HCT116 (cell line): ENCODE results near the gene MED7. TPM values are rescaled to one million over a fixed set of nuclear protein-coding genes. Genes with fewer than 3 reads are reported as not detected.

Source experiments
- ATAC-seq: fragments of 200-7000 bp; cut with Tn5 transposase; 2 replicates; pipeline ENCODE4 v1.9.1; 2020; ENCODE audit warnings: mild to moderate bottlenecking, moderate library complexity
- BruUV-seq: library from RNA; stranded (reverse); fragments of 400-500 nt; replicated peaks from 2 replicates; lab custom pipeline; 2021; lab: Mats Ljungman, UMichigan
- CTCF ChIA-PET: fragments of 300-600 bp; sonication (Branson Sonifier 250); formaldehyde crosslinking; loops from one replicate; lab custom pipeline; 2021; ENCODE audit warnings: antibody characterized with exemption; lab: Charles Lee
- POLR2A ChIA-PET: fragments of 300-600, 350-600 bp; sonication (Branson Sonifier 250); formaldehyde crosslinking; loops from one replicate; lab custom pipeline; 2021; ENCODE audit warnings: antibody characterized with exemption; lab: Charles Lee
- RAD21 ChIA-PET, 2 experiments: fragments of 300-600 bp; sonication (Branson Sonifier 250); formaldehyde crosslinking; loops; one replicate each; lab custom pipeline; 2023; ENCODE audit warnings: low total read pairs in 2 of 2; ENCODE audit not compliant: uncharacterized antibody in 2 of 2, unreplicated experiment in 2 of 2, low non-redundant PET in 1 of 2; lab: Charles Lee
- DNase-seq: peaks from one replicate; pipeline ENCODE4 v3.0.0-alpha.2; 2010; ENCODE audit warnings: low read depth, low spot score
- H2AFZ ChIP-seq: fragments of 200-600 bp; shearing (Covaris generic), sonication (generic); 2 replicates; pipeline ENCODE4 v1.6.1; 2017; ENCODE audit warnings: low read depth, mixed run types, mixed read lengths, antibody characterized with exemption, low read length; ENCODE audit not compliant: poor library complexity, severe bottlenecking
- H3K27ac ChIP-seq: 2 replicates; pipeline ENCODE4 v1.5.1; 2012; ENCODE audit warnings: low read depth, low read length
- H3K27me3 ChIP-seq: fragments of 200-600 bp; sonication (generic); 2 replicates; pipeline ENCODE4 v1.6.1; 2016; ENCODE audit warnings: mixed run types, low read length, mixed read lengths; ENCODE audit not compliant: insufficient read depth
- H3K36me3 ChIP-seq, 2 experiments: fragments of 200-500 bp in 1 of 2; fragments of 200-600 bp in 1 of 2; sonication (Bioruptor generic) in 1 of 2; sonication (generic) in 1 of 2; 2 replicates each; pipeline versions ENCODE4 v1.5.1 to v1.6.1; 2014 to 2016; ENCODE audit warnings: low read length in 2 of 2, inconsistent platforms in 1 of 2, mixed read lengths in 1 of 2, mixed run types in 1 of 2; ENCODE audit not compliant: insufficient read depth in 2 of 2, control insufficient read depth in 1 of 2
- H3K4me1 ChIP-seq, 2 experiments: fragments of 200-600 bp in 1 of 2; sonication (generic) in 1 of 2; 2 replicates each; pipeline versions ENCODE4 v1.5.1 to v1.6.1; 2012 to 2017; ENCODE audit warnings: low read length in 2 of 2, inconsistent platforms in 1 of 2, mild to moderate bottlenecking in 1 of 2, mixed read lengths in 1 of 2, mixed run types in 1 of 2, moderate library complexity in 1 of 2; ENCODE audit not compliant: insufficient read depth in 2 of 2, control insufficient read depth in 1 of 2
- H3K4me2 ChIP-seq: fragments of 200-600 bp; sonication (generic); 2 replicates; pipeline ENCODE4 v1.6.1; 2017; ENCODE audit warnings: mixed run types, low read length, mixed read lengths
- H3K4me3 ChIP-seq, 2 experiments: fragments of 200-600 bp in 1 of 2; sonication (generic) in 1 of 2; replicated peaks in 1 of 2; 2 replicates each; pipeline ENCODE4 v1.5.1; 2011 to 2016; ENCODE audit warnings: low read length in 2 of 2, control low read depth in 1 of 2, low read depth in 1 of 2, mild to moderate bottlenecking in 1 of 2, mixed read lengths in 1 of 2, mixed run types in 1 of 2
- H3K79me2 ChIP-seq: fragments of 200-600 bp; sonication (generic); 2 replicates; pipeline ENCODE4 v1.6.1; 2017; ENCODE audit warnings: mild to moderate bottlenecking, mixed run types, low read length, moderate library complexity, mixed read lengths; ENCODE audit not compliant: insufficient read depth
- H3K9ac ChIP-seq: fragments of 200-600 bp; sonication (generic); 2 replicates; pipeline ENCODE4 v1.6.1; 2016; ENCODE audit warnings: low read length, mixed read lengths
- H3K9me2 ChIP-seq: fragments of 200-600 bp; sonication (generic), shearing (Covaris generic); 2 replicates; pipeline ENCODE4 v1.6.1; 2017; ENCODE audit warnings: mixed run types, mild to moderate bottlenecking, moderate library complexity; ENCODE audit not compliant: insufficient read depth
- H3K9me3 ChIP-seq, 2 experiments: fragments of 200-500 bp in 1 of 2; fragments of 200-600 bp in 1 of 2; sonication (Bioruptor generic) in 1 of 2; sonication (generic) in 1 of 2; 2 replicates each; pipeline ENCODE4 v1.6.1; 2014 to 2017; ENCODE audit warnings: low read length in 2 of 2, mixed read lengths in 2 of 2, inconsistent platforms in 1 of 2, low read depth in 1 of 2, mild to moderate bottlenecking in 1 of 2, mixed run types in 1 of 2, moderate library complexity in 1 of 2; ENCODE audit not compliant: control insufficient read depth in 1 of 2, insufficient read depth in 1 of 2
- H4K20me1 ChIP-seq: fragments of 200-600 bp; sonication (generic), shearing (Covaris generic); 2 replicates; pipeline ENCODE4 v1.6.1; 2017; ENCODE audit warnings: mixed run types, mild to moderate bottlenecking, moderate library complexity; ENCODE audit not compliant: insufficient read depth
- CEBPB ChIP-seq: IDR thresholded peaks from 2 replicates; pipeline ENCODE4 v1.6.1; 2012; ENCODE audit warnings: low read depth
- EGR1 ChIP-seq: IDR thresholded peaks from 2 replicates; pipeline ENCODE4 v1.6.1; 2012; ENCODE audit warnings: low read depth
- ELF1 ChIP-seq: IDR thresholded peaks from 2 replicates; pipeline ENCODE4 v1.6.1; 2012; ENCODE audit warnings: low read depth, borderline replicate concordance
- EZH2phosphoT487 ChIP-seq: fragments of 200-600 bp; IDR thresholded peaks from 2 replicates; pipeline ENCODE4 v1.6.1; 2018; ENCODE audit warnings: antibody characterized with exemption, borderline replicate concordance
- FOSL1 ChIP-seq: IDR thresholded peaks from 2 replicates; pipeline ENCODE4 v1.6.1; 2012; ENCODE audit warnings: low read depth
- JUND ChIP-seq: IDR thresholded peaks from 2 replicates; pipeline ENCODE4 v1.6.1; 2012
- SIN3A ChIP-seq: IDR thresholded peaks from 2 replicates; pipeline ENCODE4 v1.6.1; 2012; ENCODE audit warnings: low read depth
- SP1 ChIP-seq: IDR thresholded peaks from 2 replicates; pipeline ENCODE4 v1.6.1; 2012; ENCODE audit warnings: low read depth
- TCF7L2 ChIP-seq: IDR thresholded peaks from 2 replicates; pipeline ENCODE4 v1.7.0; 2011; ENCODE audit warnings: borderline replicate concordance, inconsistent platforms; ENCODE audit not compliant: insufficient read depth, insufficient read length; ENCODE audit errors: extremely low read depth
- YY1 ChIP-seq: IDR thresholded peaks from 2 replicates; pipeline ENCODE4 v1.6.1; 2011; ENCODE audit warnings: low read length, low read depth, moderate library complexity, mild to moderate bottlenecking; ENCODE audit not compliant: insufficient replicate concordance; ENCODE audit errors: extremely low read depth
- ZFX ChIP-seq: fragments of 450-650 bp; IDR thresholded peaks from 2 replicates; pipeline ENCODE4 v1.6.1; 2017
- intact Hi-C: fragments of 100-400 bp; cut with micrococcal nuclease; formaldehyde crosslinking; loops from 2 replicates; pipeline ENCODE4 v1.10.0; 2022
- total RNA-seq: library from RNA; stranded (reverse); gene quantifications from one replicate; pipeline ENCODE4 v1.2.1, GENCODE V29; 2021; ENCODE audit not compliant: unreplicated experiment
- TF ChIP-seq, protein P1 (sequence below): IDR thresholded peaks from 2 replicates; pipeline ENCODE4 v1.6.1; 2011; ENCODE audit warnings: mild to moderate bottlenecking, low read length, moderate library complexity; ENCODE audit not compliant: insufficient replicate concordance; ENCODE audit errors: extremely low read depth
- TF ChIP-seq, protein P2 (sequence below): IDR thresholded peaks from 2 replicates; pipeline ENCODE4 v1.6.1; 2012; ENCODE audit warnings: low read depth

The MED7 gene
- total RNA-seq, 1 experiment from 2014 or later = 9.1 TPM

DNA sequence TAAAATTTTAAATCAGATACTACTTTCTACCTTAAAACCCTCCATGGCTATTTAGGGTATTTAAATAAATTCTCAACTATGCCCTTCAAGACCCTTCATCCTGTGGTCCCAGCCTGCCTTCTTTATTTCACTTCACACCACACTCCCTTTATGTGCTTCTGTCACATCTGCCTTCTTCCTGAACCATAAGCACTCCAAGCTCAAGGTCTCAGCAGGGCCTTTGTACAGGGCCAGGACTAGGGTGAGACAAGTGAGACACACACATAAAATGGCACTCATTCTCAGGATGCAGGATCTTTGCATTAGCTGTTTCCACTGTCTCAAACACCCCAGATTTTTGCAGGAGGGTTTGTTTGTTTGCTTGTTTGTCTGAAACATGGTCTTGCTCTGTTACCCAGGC is 45.6 kb upstream of the MED7 start:
- ChIA-PET CTCF (no interaction called here), POLR2A (no interaction called here), RAD21 (no interaction called here)
- H4K20me1 ChIP-seq = no peaks in the 10 kb centered on the region
- no peak overlapping the region for H3K4me3 ChIP-seq
- no peak for TF ChIP-seq YY1
- intact Hi-C loops = no loop called here
- H3K9me2 ChIP-seq = no peaks in the 10 kb centered on the region
- no peaks in the 10 kb centered on the region for H3K79me2 ChIP-seq
- no peaks in the 10 kb centered on the region for H3K4me1 ChIP-seq
- DNase-seq = no peak
- ATAC-seq = no peak
- H3K9me3 ChIP-seq = no peaks in the 10 kb centered on the region
- no peak overlapping the region for H3K9ac ChIP-seq
- no TSS peak for BruUV-seq
- no peak overlapping the region for H2AFZ ChIP-seq
- H3K36me3 ChIP-seq = no peaks in the 10 kb centered on the region
- peaks cover 37% of the 10 kb centered on the region for H3K27me3 ChIP-seq
- H3K27ac ChIP-seq = no peak overlapping the region
- H3K4me2 ChIP-seq = no peak overlapping the region

DNA sequence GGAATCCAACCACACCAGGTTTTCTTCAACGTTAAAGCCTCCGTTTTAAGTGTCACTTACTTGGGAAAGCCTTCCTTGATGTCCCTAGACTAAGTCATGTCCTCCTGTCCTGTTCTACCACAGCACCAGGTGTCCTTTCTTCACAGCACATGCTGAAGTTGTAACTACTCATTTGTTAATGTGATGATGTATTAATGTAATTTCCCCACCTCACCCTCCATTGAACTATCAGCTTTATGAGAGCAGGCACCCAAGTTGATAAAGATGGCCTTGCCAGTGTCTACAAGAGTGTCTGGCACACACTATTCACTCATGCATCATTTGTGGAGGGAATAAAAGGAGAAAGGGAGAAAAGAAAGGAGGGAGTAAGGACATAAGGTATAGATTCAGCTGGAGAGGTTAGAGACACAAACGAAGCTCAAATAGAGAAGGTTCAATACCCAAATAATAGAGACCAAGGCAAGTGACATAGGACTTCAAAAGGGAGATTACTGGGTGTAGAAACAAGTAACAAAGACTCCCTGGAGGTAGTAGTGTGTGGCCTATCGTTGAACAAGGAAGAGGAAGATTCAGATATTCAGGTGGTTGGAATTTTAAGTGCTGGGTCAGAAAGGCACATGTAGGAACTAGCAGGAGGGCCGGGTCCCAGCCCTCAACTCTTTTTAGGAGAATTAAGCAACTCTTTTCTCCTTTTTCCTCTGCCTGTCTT is 44.5 kb upstream of the MED7 start:
- H3K9ac ChIP-seq = no peak overlapping the region
- no peak for ATAC-seq
- peaks cover 41% of the 10 kb centered on the region for H3K27me3 ChIP-seq
- H3K4me1 ChIP-seq = no peaks in the 10 kb centered on the region
- no peak overlapping the region for H3K27ac ChIP-seq
- DNase-seq = no peak
- H3K4me2 ChIP-seq = no peak overlapping the region
- no peak overlapping the region for H3K4me3 ChIP-seq
- ChIA-PET POLR2A (no interaction called here), RAD21 (no interaction called here), CTCF (interaction anchor here (0.6 kb wide), 1 partner anchor 78 kb away, joined by 4 read pairs; no protein-coding TSS in a partner anchor)
- no peak overlapping the region for H2AFZ ChIP-seq
- H4K20me1 ChIP-seq = no peaks in the 10 kb centered on the region
- no peaks in the 10 kb centered on the region for H3K9me2 ChIP-seq
- BruUV-seq = no TSS peak
- intact Hi-C loops = no loop called here
- no peaks in the 10 kb centered on the region for H3K79me2 ChIP-seq
- no peaks in the 10 kb centered on the region for H3K36me3 ChIP-seq
- H3K9me3 ChIP-seq = no peaks in the 10 kb centered on the region
- TF ChIP-seq EZH2phosphoT487 (no peak), ELF1 (no peak), ZFX (no peak), SIN3A (no peak), TCF7L2 (no peak), FOSL1 (no peak), JUND (no peak), EGR1 (no peak), CEBPB (no peak), SP1 (no peak), YY1 (no peak)
- TF ChIP-seq, protein P1, sequence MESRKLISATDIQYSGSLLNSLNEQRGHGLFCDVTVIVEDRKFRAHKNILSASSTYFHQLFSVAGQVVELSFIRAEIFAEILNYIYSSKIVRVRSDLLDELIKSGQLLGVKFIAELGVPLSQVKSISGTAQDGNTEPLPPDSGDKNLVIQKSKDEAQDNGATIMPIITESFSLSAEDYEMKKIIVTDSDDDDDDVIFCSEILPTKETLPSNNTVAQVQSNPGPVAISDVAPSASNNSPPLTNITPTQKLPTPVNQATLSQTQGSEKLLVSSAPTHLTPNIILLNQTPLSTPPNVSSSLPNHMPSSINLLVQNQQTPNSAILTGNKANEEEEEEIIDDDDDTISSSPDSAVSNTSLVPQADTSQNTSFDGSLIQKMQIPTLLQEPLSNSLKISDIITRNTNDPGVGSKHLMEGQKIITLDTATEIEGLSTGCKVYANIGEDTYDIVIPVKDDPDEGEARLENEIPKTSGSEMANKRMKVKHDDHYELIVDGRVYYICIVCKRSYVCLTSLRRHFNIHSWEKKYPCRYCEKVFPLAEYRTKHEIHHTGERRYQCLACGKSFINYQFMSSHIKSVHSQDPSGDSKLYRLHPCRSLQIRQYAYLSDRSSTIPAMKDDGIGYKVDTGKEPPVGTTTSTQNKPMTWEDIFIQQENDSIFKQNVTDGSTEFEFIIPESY = no peak
- TF ChIP-seq, protein P2, sequence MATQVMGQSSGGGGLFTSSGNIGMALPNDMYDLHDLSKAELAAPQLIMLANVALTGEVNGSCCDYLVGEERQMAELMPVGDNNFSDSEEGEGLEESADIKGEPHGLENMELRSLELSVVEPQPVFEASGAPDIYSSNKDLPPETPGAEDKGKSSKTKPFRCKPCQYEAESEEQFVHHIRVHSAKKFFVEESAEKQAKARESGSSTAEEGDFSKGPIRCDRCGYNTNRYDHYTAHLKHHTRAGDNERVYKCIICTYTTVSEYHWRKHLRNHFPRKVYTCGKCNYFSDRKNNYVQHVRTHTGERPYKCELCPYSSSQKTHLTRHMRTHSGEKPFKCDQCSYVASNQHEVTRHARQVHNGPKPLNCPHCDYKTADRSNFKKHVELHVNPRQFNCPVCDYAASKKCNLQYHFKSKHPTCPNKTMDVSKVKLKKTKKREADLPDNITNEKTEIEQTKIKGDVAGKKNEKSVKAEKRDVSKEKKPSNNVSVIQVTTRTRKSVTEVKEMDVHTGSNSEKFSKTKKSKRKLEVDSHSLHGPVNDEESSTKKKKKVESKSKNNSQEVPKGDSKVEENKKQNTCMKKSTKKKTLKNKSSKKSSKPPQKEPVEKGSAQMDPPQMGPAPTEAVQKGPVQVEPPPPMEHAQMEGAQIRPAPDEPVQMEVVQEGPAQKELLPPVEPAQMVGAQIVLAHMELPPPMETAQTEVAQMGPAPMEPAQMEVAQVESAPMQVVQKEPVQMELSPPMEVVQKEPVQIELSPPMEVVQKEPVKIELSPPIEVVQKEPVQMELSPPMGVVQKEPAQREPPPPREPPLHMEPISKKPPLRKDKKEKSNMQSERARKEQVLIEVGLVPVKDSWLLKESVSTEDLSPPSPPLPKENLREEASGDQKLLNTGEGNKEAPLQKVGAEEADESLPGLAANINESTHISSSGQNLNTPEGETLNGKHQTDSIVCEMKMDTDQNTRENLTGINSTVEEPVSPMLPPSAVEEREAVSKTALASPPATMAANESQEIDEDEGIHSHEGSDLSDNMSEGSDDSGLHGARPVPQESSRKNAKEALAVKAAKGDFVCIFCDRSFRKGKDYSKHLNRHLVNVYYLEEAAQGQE = no peak
